Aorta (tissue), 5 donors: Measurements from ENCODE around the gene MYCT1. TPM values are rescaled to one million over a fixed set of nuclear protein-coding genes. Genes with fewer than 3 reads are reported as not detected.
"Not testable (repeated sequence)": the region's sequence is repeated elsewhere in the genome, so short reads cannot be mapped to it uniquely, and the experiment has no call there.

ENCODE experiments used
- ATAC-seq: fragments of 200-7000 bp; cut with Tn5 transposase; one replicate; pipeline ENCODE4 v1.9.1; 2022; ENCODE audit warnings: moderate library complexity; ENCODE audit not compliant: low FRiP score
- DNase-seq, 2 donors: peaks; one replicate each; pipeline ENCODE4 v3.0.0-alpha.2; 2020
- H3K27ac ChIP-seq, 2 donors: one replicate each; pipeline ENCODE4 v1.5.1; 2013; ENCODE audit warnings: low read length in 2 of 2, mild to moderate bottlenecking in 2 of 2, moderate library complexity in 2 of 2, control low read depth in 1 of 2, inconsistent platforms in 1 of 2, low read depth in 1 of 2
- H3K27me3 ChIP-seq, 2 donors: one replicate each; pipeline ENCODE4 v1.6.1; 2013; ENCODE audit warnings: control low read depth in 1 of 2, low read length in 1 of 2, mild to moderate bottlenecking in 1 of 2, moderate library complexity in 1 of 2; ENCODE audit not compliant: insufficient read depth in 2 of 2, control insufficient read depth in 1 of 2
- H3K36me3 ChIP-seq, 2 donors: one replicate each; pipeline ENCODE4 v1.6.1; 2013; ENCODE audit warnings: control low read depth in 1 of 2, low read length in 1 of 2, mild to moderate bottlenecking in 1 of 2; ENCODE audit not compliant: insufficient read depth in 2 of 2, control insufficient read depth in 1 of 2
- H3K4me1 ChIP-seq, 2 donors: one replicate each; pipeline ENCODE4 v1.6.1; 2013; ENCODE audit warnings: low read length in 2 of 2, control low read depth in 1 of 2, mild to moderate bottlenecking in 1 of 2, moderate library complexity in 1 of 2; ENCODE audit not compliant: insufficient read depth in 2 of 2, control insufficient read depth in 1 of 2
- H3K4me3 ChIP-seq, 2 donors: one replicate each; pipeline ENCODE4 v1.5.1; 2013; ENCODE audit warnings: low read length in 2 of 2, control low read depth in 1 of 2, mild to moderate bottlenecking in 1 of 2
- H3K9me3 ChIP-seq: one replicate; pipeline ENCODE4 v1.6.1; 2013; ENCODE audit warnings: mild to moderate bottlenecking, low read length; ENCODE audit not compliant: control insufficient read depth
- WGBS, 2 donors: extraction: QIAGEN DNeasy Blood & Tissue Kit; methylation state at CpG; one replicate each; pipeline ENCODE4 v1.1.7; 2013; 5-methylcytosine and 5-hydroxymethylcytosine counted together
- intact Hi-C, 2 donors: fragments of 100-400 bp; cut with DNase I; formaldehyde crosslinking; loops; one replicate each; pipeline versions ENCODE4 v1.14.2 to v1.15.0; 2022
- polyA plus RNA-seq, 2 donors: library from polyadenylated mRNA; stranded (reverse); fragments of 200-250 nt; gene quantifications; one replicate each; pipeline ENCODE4 v1.2.3, GENCODE V29; 2013
- total RNA-seq, 2 donors: library from RNA; stranded (reverse); fragmentation: NEBNext Ultra II Directional; extraction: Animal tissue kit (Norgen Biotek cat#: 25700); gene quantifications; one replicate each; pipeline ENCODE4 v1.2.1, GENCODE V29; 2021
- donor health status: healthy with polysubstance abuse.
- donor health status: Bipolar disorder and iron deficiency.
- donor health status: DM: no; HTN: no; CAD: no.
- donor health status: DM: no; HTN: no; CAD: no.
- donor health status: DM: yes; HTN: yes; CAD: no.

Gene MYCT1
- total and polyA plus RNA-seq, 4 donors: 0.59 to 20.1 (median 7.0) TPM

- DNase-seq, H3K4me1 ChIP-seq, intact Hi-C loops, H3K27ac ChIP-seq, H3K27me3 ChIP-seq, H3K9me3 ChIP-seq, H3K4me3 ChIP-seq, H3K36me3 ChIP-seq, ATAC-seq: not testable (repeated sequence)
Observed at GRCh38 chr6:152703750-152704149, 6.1 kb downstream of the MYCT1 start.

- Histone ChIP-seq H3K4me1 (no peaks in the 10 kb centered on the region), H3K9me3 (no peaks in the 10 kb centered on the region), H3K4me3 (no peak overlapping the region), H3K36me3 (no peaks in the 10 kb centered on the region), H3K27me3 (peaks cover 0 to 2% of the 10 kb centered on the region in 2 donors), H3K27ac (no peak overlapping the region)
- intact Hi-C loops: no loop called here
- DNase-seq (no peak), ATAC-seq (no peak)
- WGBS, 2 donors: 78% methylated on average over 2 of the region's 2 CpGs
Observed at GRCh38 chr6:152705327-152705726, 7.6 kb downstream of the MYCT1 start.

GRCh38 chr6:152716322-152716721, 18.6 kb downstream of the MYCT1 start:
- H3K27me3 ChIP-seq: no peaks in the 10 kb centered on the region
- WGBS, 2 donors: 76 to 78% methylated on average over 3 of the region's 3 CpGs
- DNase-seq: no peak
- H3K4me3 ChIP-seq: no peak overlapping the region
- no peaks in the 10 kb centered on the region for H3K4me1 ChIP-seq
- no peaks in the 10 kb centered on the region for H3K36me3 ChIP-seq
- no peaks in the 10 kb centered on the region for H3K9me3 ChIP-seq
- ATAC-seq: no peak
- intact Hi-C loops: no loop called here
- no peak overlapping the region for H3K27ac ChIP-seq

- WGBS, 2 donors: 67 to 77% methylated on average over 3 of the region's 3 CpGs
- intact Hi-C loops: no loop called here
- Histone ChIP-seq H3K4me3 (no peak overlapping the region), H3K9me3 (peaks cover 2% of the 10 kb centered on the region), H3K36me3 (no peaks in the 10 kb centered on the region), H3K27me3 (no peaks in the 10 kb centered on the region), H3K4me1 (no peaks in the 10 kb centered on the region), H3K27ac (no peak overlapping the region)
- no peak for ATAC-seq
- no peak for DNase-seq
Observed at GRCh38 chr6:152720974-152721373, 23.3 kb downstream of the MYCT1 start.

- Histone ChIP-seq H3K9me3 (peaks cover 2% of the 10 kb centered on the region), H3K27me3 (no peaks in the 10 kb centered on the region), H3K36me3 (no peaks in the 10 kb centered on the region), H3K4me3 (no peak overlapping the region), H3K27ac (no peak overlapping the region), H3K4me1 (no peaks in the 10 kb centered on the region)
- intact Hi-C loops: no loop called here
- no peak for ATAC-seq
- DNase-seq: no peak
- 83% methylated on average over 4 of the region's 4 CpGs for WGBS, 2 donors
Observed at GRCh38 chr6:152721956-152722355, 24.3 kb downstream of the MYCT1 start.

- 37 to 47% methylated on average over 1 of the region's 1 CpG for WGBS, 2 donors
- no peaks in the 10 kb centered on the region for H3K27me3 ChIP-seq
- intact Hi-C loops: no loop called here
- H3K36me3 ChIP-seq: no peaks in the 10 kb centered on the region
- H3K27ac ChIP-seq: no peak overlapping the region
- DNase-seq: no peak
- no peak for ATAC-seq
- no peaks in the 10 kb centered on the region for H3K4me1 ChIP-seq
- peaks cover 2% of the 10 kb centered on the region for H3K9me3 ChIP-seq
- H3K4me3 ChIP-seq: no peak overlapping the region
Observed at GRCh38 chr6:152723398-152723797, 25.7 kb downstream of the MYCT1 start.

GRCh38 chr6:152726313-152726712, 28.6 kb downstream of the MYCT1 start:
- ATAC-seq (no peak), DNase-seq (no peak)
- Histone ChIP-seq H3K27me3 (no peaks in the 10 kb centered on the region), H3K4me3 (no peak overlapping the region), H3K27ac (no peak overlapping the region), H3K4me1 (no peaks in the 10 kb centered on the region), H3K9me3 (peaks cover 2% of the 10 kb centered on the region), H3K36me3 (no peaks in the 10 kb centered on the region)
- intact Hi-C loops: no loop called here
- 65 to 94% methylated on average over 4 of the region's 4 CpGs for WGBS, 2 donors

GRCh38 chr6:152727507-152727906, 29.8 kb downstream of the MYCT1 start:
- Histone ChIP-seq H3K27me3 (no peaks in the 10 kb centered on the region), H3K36me3 (no peaks in the 10 kb centered on the region), H3K4me3 (no peak overlapping the region), H3K9me3 (peaks cover 2% of the 10 kb centered on the region), H3K4me1 (no peaks in the 10 kb centered on the region), H3K27ac (no peak overlapping the region)
- intact Hi-C loops: no loop called here
- no peak for ATAC-seq
- 87 to 96% methylated on average over 3 of the region's 3 CpGs for WGBS, 2 donors
- DNase-seq: no peak

GRCh38 chr6:152734630-152735029, 36.9 kb downstream of the MYCT1 start:
- ATAC-seq (no peak), DNase-seq (no peak)
- Histone ChIP-seq H3K36me3 (no peaks in the 10 kb centered on the region), H3K4me3 (no peak overlapping the region), H3K27ac (no peak overlapping the region), H3K27me3 (no peaks in the 10 kb centered on the region), H3K4me1 (no peaks in the 10 kb centered on the region), H3K9me3 (peaks cover 2% of the 10 kb centered on the region)
- WGBS, 2 donors: 68 to 79% methylated on average over 2 of the region's 2 CpGs
- intact Hi-C loops: no loop called here
